HG03066 (cell line): ENCODE data around the gene PCDHGA1.
A peak's percentile ranks its signal among the peaks of the same experiment; 100 is the strongest.

ENCODE experiments used
- ATAC-seq: cut with Tn5 transposase; IDR thresholded peaks from one replicate; pipeline ENCODE4 v1.9.1; 2021; ENCODE audit warnings: low read depth; ENCODE audit not compliant: unreplicated experiment

The PCDHGA1 gene

DNA sequence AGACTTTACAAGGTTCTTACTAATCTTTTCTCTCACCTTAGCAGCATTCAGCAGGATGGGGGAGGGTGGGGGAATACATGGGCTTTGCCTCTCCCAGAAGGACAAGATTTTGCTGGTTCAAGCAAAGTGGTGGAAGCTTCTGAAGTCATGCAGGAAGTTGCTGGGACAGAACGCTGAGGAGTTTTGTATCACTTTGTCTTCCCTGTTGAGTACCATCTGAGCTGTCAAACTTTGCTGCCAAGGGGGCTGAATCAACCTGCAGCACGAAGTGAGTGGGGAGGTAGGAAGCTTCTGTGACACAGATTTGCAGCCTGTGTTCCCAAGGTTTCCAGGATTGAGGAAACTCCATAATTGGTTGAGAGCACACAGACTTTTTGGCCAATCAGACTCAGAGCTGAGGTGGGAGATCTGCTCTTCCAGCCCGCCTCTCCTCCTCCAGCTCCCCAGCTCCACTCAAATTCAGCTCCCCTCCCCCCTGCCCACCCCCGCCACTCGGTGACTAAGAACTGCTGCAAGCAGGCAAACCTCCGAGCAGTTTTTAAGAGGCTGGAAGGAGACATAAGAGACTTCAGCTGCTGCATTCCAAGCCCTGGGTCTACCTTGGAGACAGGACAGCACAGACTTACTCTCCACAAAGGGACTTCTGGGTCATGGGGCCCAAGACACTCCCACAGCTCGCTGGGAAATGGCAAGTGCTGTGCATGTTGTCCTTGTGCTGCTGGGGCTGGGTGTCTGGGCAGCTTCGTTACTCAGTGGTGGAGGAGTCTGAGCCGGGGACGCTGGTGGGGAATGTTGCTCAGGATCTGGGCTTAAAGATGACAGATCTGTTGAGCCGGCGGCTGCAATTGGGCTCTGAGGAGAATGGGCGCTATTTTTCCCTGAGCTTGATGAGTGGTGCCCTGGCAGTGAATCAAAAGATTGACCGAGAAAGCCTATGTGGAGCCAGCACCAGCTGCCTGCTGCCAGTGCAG is 158.6 kb downstream of the PCDHGA1 start, which contains the start of gene PCDHGC5:
TSS of gene PCDHGC5 (plus strand) at position 491 of the 971 bp plus-strand sequence. CDS start at position 651, 160 bp downstream.
- no peak for ATAC-seq

DNA sequence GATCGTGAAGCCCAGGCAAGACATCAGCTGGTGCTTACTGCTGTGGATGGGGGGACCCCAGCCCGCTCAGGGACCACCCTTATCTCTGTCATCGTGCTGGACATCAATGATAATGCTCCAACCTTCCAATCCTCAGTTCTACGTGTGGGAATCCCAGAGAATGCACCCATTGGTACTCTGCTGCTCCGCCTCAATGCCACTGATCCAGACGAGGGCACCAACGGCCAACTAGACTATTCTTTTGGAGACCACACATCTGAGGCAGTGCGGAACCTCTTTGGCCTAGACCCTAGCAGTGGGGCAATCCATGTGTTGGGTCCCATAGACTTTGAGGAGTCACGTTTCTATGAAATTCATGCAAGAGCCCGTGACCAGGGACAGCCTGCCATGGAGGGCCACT is 159.5 kb downstream of the PCDHGA1 start:
- ATAC-seq, result no peak

DNA sequence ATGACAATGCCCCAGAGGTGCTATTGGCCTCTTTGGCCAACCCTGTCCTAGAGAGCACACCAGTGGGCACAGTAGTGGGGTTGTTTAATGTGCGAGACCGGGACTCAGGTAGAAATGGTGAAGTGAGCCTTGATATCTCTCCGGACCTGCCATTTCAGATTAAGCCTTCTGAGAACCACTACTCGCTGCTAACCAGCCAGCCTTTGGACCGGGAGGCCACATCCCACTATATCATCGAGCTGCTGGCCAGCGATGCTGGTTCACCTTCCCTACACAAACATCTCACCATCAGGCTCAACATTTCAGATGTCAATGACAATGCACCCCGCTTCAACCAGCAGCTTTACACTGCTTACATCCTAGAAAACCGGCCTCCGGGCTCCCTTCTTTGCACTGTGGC is 160.0 kb downstream of the PCDHGA1 start:
- no peak for ATAC-seq

DNA sequence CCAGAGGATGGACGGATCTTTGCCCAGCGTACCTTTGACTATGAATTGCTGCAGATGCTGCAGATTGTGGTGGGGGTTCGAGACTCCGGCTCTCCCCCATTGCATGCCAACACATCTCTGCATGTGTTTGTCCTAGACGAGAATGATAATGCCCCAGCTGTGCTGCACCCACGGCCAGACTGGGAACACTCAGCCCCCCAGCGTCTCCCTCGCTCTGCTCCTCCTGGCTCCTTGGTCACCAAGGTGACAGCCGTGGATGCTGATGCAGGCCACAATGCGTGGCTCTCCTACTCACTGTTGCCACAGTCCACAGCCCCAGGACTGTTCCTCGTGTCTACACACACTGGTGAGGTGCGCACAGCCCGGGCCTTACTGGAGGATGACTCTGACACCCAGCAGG is 160.5 kb downstream of the PCDHGA1 start:
- no peak for ATAC-seq

DNA sequence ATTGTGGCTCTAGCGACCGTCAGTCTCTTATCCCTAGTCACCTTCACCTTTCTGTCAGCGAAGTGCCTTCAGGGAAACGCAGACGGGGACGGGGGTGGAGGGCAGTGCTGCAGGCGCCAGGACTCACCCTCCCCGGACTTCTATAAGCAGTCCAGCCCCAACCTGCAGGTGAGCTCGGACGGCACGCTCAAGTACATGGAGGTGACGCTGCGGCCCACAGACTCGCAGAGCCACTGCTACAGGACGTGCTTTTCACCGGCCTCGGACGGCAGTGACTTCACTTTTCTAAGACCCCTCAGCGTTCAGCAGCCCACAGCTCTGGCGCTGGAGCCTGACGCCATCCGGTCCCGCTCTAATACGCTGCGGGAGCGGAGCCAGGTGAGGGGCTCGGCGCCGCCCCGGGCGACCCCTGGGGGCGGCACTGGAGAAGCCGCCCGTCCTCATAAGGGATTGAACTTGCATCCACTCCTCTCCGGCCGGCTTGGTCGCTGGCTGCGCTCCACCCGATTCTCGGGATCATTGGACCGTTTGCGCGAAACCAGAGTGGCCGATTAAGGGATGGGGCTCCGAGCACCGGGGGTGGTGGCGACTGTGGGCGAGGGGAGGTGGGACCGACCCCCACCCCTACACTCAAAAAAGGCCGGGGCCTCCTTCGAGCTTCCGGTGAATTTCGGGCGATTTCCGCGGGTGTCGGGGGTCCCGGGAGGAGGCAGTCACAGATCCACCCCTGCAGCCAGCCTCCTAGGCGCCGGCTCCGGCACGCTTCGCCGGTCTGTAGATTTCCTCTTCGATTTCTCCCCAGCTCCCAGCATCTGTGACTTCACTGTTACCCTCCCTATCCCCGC is 161.2 kb downstream of the PCDHGA1 start:
- no peak for ATAC-seq

DNA sequence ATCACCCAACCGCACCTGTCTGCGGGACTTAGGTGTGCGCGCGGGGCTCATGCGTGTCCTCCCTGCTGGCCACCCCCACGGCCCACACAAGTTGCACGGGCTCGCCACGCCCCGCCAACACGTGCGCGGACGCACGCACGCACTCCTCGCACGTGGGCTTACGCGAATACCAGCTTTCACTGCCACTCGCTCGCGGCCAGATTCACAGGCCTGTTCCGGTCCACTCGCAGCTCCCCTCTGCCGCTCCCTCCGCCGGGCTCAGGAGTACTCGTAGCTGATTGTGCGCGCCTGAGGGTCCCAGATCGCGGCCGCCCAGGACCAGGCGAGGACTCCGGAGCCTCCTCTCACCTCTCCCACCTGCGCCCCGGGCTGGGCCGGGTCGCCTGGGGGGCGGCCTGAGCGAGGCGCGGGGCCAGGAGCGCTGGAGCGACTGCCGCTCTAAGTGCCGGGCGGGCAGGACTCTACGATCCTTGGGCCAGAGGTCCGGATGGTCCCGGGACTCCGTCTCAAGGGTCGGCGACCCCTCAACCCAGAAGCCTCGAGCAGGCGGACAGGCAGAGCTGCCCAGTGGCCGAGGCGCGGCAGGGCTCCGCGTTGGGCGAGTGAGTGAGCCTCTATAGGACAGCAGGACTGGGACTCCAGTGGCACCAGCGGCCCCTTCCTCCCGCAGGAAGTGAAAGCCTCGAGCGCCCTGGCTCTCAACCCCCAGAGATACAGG is 162.0 kb downstream of the PCDHGA1 start:
- ATAC-seq, result no peak

DNA sequence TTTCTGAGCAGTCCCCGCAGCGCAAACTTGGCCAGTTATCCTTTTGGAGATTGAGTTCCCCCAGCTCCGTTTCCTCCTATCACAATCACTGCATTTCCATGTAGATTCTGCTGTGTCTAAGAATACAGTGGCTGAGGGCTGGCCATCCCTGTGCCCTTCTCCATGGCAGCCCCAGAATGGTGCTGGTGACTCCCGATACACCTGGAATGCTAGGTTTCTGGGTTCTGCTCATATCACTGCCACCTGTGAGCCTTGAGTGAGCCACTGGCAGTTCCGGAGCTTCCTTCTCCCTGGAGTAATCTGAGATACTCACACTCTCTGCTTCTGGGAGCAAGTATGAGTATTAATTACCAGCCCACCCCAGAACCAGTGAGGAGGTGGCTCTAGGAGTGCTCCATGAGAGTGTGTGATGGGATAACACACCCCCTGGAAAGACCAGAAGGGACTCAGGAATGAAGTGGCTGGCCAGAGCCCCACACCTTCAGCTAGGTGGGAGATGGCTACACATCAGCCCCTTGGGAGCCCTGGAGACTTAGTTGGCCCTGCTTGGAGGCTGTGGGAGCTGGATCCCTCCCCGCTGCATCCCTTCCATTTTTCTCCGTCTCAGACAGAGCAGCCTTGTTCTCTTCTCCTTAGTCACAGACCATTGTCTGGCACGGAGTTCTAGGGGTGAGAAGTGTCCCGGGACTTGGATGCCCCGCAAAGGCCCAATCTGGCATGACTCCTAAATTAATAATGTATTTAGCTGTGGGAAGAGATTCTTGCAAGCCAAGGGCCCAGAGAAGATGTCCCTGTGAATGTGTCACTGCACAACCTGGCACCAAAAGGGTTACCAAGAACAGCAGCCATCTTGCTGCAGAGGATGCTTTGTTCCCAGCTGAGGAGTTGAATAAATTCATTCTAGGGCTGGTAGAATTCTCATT is 163.4 kb downstream of the PCDHGA1 start:
- ATAC-seq, result no peak

DNA sequence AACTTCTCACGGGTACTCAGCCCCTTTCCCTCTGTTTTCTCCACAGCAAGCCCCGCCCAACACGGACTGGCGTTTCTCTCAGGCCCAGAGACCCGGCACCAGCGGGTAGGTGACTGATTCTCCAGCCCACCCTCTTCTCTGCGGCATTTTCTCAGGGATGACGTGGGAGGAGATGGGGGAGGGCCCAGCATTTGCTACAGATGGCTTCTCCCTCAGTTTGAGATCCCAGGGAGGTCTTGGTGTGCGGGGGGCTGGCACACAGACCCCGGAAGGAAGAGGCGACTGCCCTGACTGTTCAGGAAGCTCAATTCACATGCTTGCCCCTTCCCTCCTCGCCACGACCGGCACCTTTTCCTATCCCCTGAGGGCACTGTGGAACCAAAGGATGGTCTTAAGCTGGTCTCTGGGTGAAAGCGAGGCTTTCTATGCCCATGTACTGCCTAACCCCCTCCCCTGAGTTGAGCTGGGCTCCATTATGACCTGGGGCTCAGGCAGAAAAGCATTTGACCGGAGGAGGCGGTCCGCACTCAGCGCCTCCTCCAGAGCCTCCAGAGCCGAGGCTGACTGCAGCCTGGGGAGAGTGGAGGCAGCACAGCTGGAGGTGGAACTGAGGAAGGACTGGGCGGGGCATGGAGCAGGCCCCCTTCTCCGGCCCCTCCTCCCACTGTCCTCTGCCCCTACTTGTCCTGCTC is 164.6 kb downstream of the PCDHGA1 start:
- ATAC-seq, result no peak

DNA sequence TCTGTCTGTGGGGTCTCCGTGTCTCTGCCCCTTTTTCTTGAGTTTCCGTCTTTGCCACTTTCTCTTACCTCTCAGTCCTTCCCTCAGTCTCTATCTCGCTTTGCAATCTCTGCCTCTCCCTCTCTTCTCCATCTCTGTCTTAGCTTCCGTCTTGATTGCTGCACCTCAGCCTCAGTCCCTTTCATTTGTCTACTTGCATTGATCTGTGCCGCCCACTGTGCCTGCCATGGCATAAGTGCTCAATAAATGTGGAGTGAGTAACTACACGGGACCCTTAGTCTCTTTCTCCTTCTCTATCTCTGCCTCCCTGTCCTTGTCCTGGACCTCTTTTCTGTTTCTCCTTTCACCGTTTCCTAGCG is 165.1 kb downstream of the PCDHGA1 start:
- no peak for ATAC-seq

DNA sequence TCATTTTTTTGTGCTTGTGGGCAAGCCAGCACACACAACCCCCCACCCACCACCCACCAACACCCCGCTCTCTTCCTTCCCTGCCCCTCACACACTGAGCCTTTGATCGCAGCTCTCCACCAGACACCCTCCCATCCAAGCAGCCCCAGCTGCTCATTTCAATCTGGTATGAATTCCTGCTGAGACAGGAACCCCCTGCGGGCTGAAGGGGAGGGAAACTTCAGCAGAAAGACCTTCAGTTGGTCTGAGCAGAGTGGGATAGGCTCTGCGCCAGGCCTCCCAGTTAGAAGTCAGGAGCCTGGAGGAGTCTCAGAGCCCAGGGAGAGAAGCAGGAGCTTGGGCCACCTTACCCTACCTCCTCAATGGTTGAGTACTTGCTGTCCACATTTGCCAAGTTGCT is 165.7 kb downstream of the PCDHGA1 start:
- ATAC-seq, result no peak

DNA sequence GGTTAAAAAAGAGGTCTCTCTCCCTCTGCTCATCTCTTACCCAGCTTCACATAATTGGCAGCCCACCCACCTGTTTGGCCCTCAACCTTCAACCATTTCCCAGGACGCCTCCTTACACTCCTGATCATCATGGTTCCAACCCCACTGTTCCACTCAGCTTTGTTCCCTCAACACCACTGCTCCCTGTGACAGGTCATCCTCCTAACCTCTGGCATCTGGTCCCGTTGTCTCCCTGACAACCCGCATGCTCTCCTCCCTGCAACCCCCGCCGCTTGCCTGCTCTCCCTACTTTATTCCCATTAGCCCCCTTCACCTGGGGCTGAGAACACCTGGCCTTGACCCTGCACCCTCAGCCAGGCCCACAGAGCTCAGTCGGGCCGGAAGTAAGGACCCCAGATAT is 171.4 kb downstream of the PCDHGA1 start:
- ATAC-seq, result no peak

DNA sequence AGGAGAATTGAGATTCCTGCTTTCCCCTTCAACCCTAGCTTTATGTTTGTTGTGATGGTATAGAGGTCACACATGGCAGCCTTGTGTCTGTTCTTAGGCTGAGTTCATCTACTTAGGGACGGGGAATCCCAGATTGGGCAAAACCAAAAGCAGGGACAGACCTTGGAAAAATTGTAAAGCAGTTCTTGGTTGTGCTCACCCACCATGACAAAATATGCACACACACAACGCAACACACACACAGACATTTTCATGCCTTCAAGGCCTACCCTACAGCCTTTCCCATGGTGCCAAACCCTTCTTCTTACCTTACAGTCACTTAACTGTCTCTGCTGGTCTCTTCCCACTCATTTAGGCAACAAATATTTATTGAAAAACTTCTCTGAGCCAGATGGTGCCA is 173.4 kb downstream of the PCDHGA1 start:
- no peak for ATAC-seq

DNA sequence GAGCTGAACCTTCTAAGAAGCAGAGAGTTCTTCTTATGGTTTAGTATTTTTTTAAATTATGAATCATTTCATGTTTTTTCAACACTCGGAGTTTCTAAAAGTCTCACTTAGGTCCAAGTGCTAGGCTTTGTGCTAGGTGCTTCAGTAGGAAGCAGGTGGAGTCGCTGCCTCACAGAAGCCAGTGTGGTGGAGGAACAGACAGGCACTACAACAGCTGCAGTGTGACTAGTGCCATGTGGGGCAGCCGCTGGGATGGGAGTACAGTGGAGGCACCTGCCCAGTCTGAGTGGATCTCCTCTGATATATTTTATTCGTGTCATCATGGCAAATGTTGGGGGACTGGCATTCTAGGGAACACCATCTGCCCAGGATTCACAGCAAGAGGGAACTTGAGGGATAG is 173.9 kb downstream of the PCDHGA1 start:
- ATAC-seq, result no peak

DNA sequence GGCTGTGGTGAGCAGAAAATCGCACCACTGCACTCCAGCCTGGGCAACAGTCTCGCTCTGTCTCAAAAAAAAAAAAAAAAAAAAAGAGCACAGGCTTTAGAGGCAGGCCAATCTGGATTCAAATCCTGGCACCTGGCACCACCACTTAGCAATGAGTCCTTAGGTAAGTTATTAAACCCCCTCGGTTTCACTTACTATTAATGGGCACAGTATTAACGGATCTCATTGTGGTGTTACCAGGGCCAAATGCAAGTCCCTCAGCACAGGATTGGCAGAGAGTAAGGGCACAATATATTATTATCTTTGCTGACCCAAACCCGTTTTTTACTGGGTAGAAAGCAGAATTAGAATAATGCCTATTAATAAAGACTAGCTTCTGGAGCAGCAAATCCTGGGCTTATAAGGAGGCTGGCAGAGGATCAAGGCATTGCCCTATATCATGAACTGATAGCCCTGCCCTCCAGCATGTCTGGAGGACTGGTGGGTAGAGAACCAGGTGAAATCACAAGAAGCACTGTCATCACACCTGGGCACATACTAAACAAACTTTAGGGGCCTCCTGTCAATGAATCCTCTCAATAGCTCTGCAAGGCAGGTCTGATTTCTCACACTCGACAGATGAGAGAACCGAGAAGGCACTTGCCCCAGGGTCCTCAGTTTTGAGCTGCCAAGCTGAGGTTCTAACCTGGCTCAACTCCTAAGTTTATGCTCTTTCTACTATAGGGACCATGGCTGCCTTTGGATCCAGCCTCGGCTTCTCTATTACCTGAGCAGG is 176.3 kb downstream of the PCDHGA1 start:
- no peak for ATAC-seq

DNA sequence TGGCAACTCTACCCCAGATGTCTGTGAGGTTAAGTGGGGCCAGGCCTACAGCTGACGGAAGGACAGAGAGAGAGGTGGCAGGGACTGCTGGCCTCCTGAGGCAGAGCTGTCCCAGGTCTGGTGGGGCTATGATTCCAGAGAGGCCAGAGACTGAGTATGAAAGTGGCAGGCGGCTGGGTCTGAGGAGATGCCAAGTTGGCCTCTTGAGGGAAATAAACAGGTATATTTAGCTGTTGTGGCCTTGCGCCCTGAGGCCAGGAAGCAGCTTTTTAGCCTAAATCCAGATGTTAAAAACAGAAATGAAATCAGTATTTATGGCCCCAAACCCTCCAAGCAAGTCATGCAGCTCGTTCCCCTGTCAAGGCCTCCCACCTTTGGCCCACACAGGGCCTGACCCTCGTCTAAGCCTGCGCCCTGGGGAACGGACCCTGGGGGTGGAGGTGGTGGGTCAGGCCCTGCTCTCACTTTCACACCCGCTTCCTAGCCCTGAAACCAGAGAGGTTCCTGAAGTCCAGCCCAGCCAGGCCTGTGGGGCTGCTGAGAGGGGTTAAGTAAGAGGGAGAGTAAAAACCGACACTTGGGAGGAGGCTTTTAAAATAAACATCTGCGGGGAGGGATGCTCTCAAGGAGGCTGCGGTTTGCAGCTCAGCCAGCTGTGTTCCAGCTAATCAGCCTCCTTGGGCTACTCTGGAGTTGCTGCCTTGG is 177.2 kb downstream of the PCDHGA1 start:
- ATAC-seq, result peak; percentile 60

DNA sequence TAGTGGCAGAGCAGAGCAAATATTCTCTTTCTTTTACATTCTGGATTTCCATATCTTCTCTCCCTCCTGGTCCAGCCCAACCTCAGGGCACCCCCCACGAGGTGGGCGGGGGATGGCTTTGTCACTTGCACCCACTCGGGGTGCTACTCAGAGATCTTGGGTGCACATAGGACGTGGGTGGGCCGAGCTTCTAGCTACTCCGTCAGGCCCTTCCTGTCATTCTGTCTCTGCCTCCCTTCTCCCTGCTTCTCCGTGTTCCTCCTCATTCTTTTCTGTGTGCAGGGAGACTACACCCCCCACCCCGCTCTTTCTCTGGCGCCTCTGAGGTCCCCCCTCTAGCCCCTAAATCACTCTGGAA is 178.1 kb downstream of the PCDHGA1 start:
- no peak for ATAC-seq

DNA sequence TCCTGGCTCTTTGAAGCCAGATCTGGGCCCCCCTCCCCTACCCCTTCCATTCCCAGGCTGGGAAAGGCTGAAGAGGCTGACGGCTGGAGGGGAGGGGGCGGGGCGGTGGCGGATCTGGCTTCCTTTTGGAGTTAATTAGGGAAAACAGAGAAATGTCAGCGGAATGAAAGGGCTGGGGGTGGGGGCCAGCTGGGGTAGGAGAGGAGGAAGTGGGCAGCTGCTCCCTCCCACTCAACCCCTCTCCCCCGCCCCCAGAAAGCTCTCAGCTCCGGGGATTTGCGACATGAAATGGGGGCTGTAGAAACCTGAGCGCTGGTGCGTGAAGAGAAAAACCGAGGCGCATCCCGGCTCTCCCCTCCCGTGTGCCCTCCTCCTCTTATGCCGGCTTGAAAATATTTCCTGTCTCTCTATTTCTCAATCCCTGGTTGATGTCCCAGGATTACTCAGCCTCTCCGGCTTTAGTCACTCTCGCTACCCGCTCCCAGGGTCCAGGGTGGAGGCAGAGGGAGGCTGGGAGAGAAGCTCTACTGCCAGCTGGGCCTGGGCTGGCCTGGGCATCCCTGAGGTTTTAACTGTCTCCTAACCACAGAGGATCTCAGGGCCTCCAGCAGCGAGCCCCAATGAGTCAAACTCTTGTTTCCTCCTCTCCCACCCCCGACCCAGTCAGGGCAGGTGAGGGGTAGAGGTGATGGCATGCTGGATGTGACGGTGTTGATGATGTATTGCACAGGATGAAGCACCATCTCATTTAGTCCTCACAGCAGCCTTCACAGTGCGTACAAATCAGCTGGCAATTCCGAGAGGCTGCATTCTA is 178.7 kb downstream of the PCDHGA1 start:
- no peak for ATAC-seq
